K562 (cell line): ENCODE measurements around the gene CDC42EP5. TPM values are rescaled to one million over a fixed set of nuclear protein-coding genes. Genes with fewer than 3 reads are reported as not detected.

Experiments
- ATAC-seq: fragments of 200-7000 bp; cut with Tn5 transposase; 3 replicates; pipeline ENCODE4 v1.9.1; 2020; ENCODE audit warnings: moderate library complexity
- BruUV-seq: library from RNA; stranded (reverse); fragments of 400-500 nt; replicated peaks from 2 replicates; lab custom pipeline; 2021; lab: Mats Ljungman, UMichigan
- CTCF ChIA-PET: fragments of 300-600 bp; formaldehyde crosslinking; extraction: SDS; loops from one replicate; lab custom pipeline; 2021; ENCODE audit warnings: low intra/inter-chr PET ratio; lab: Yijun Ruan, JAX
- POLR2A ChIA-PET: fragments of 300-600, 350-650 bp; sonication (Branson Sonifier 250); formaldehyde crosslinking; extraction: SDS; loops from one replicate; lab custom pipeline; 2021; ENCODE audit warnings: antibody characterized with exemption, inconsistent platforms; lab: Yijun Ruan, JAX
- DNase-seq, 4 experiments: peaks; one replicate each; pipeline versions ENCODE4 v3.0.0 to v3.0.0-alpha.2; 2011 to 2018; ENCODE audit warnings: low spot score in 3 of 4, mixed read lengths in 3 of 4; ENCODE audit errors: extremely low read depth in 1 of 4
- FAIRE-seq: peaks from 2 replicates; lab custom pipeline; 2011; peaks lifted over from hg19 to GRCh38; lab: Jason Lieb, UNC
- H2AFZ ChIP-seq: 2 replicates; pipeline ENCODE4 v1.6.0; 2011; ENCODE audit warnings: low read depth, low read length, control low read depth, inconsistent platforms
- H3K27ac ChIP-seq: fragments of 200-600 bp; 3 replicates; pipeline ENCODE4 v1.8.0; 2011; ENCODE audit warnings: low read depth, mild to moderate bottlenecking, control low read depth, inconsistent platforms, low read length, moderate library complexity, mixed read lengths; ENCODE audit errors: extremely low read depth
- H3K27me3 ChIP-seq, 2 experiments: fragments of 300-600 bp in 1 of 2; 2 replicates in 1 of 2; 3 replicates in 1 of 2; pipeline versions ENCODE4 v1.6.0 to v1.8.0; 2011; ENCODE audit warnings: inconsistent platforms in 2 of 2, low read length in 2 of 2, mild to moderate bottlenecking in 1 of 2, mixed read lengths in 1 of 2, moderate library complexity in 1 of 2; ENCODE audit not compliant: control insufficient read depth in 2 of 2, insufficient read depth in 2 of 2
- H3K36me3 ChIP-seq: fragments of 300-600 bp; 3 replicates; pipeline ENCODE4 v1.8.0; 2011; ENCODE audit warnings: mild to moderate bottlenecking, low read length, inconsistent platforms; ENCODE audit not compliant: control insufficient read depth, insufficient read depth
- H3K4me1 ChIP-seq, 2 experiments: fragments of 200-600 bp in 1 of 2; replicated peaks in 1 of 2; 2 replicates in 1 of 2; 3 replicates in 1 of 2; pipeline versions ENCODE4 v1.5.1 to v1.8.0; 2011; ENCODE audit warnings: inconsistent platforms in 2 of 2, low read length in 2 of 2, mild to moderate bottlenecking in 1 of 2, mixed read lengths in 1 of 2, moderate library complexity in 1 of 2; ENCODE audit not compliant: control insufficient read depth in 2 of 2, insufficient read depth in 2 of 2
- H3K4me2 ChIP-seq: 2 replicates; pipeline ENCODE4 v1.6.1; 2011; ENCODE audit warnings: low read length, control low read depth, inconsistent platforms, mixed read lengths; ENCODE audit not compliant: insufficient read depth
- H3K4me3 ChIP-seq: fragments of 200-600 bp; sonication (generic), shearing (Covaris generic); 2 replicates; pipeline ENCODE4 v1.5.1; 2016; ENCODE audit warnings: control low read depth, inconsistent platforms
- H3K79me2 ChIP-seq: fragments of 200-600 bp; 3 replicates; pipeline ENCODE4 v1.8.0; 2011; ENCODE audit warnings: low read length, inconsistent platforms; ENCODE audit not compliant: control insufficient read depth, insufficient read depth
- H3K9ac ChIP-seq, 2 experiments: 2 replicates each; pipeline versions ENCODE4 v1.6.0 to v1.6.1; 2011; ENCODE audit warnings: low read depth in 2 of 2, low read length in 2 of 2, control low read depth in 1 of 2, inconsistent platforms in 1 of 2, mild to moderate bottlenecking in 1 of 2, mixed read lengths in 1 of 2; ENCODE audit not compliant: insufficient read depth in 1 of 2
- H3K9me1 ChIP-seq: one replicate; pipeline ENCODE4 v1.6.0; 2011; ENCODE audit warnings: inconsistent platforms, mild to moderate bottlenecking, low read length, moderate library complexity; ENCODE audit not compliant: control insufficient read depth, insufficient read depth
- H3K9me3 ChIP-seq: replicated peaks from 2 replicates; pipeline ENCODE4 v1.5.1; 2011; ENCODE audit warnings: low read depth, low read length, inconsistent platforms; ENCODE audit not compliant: control insufficient read depth, insufficient read depth
- H4K20me1 ChIP-seq: replicated peaks from 2 replicates; pipeline ENCODE4 v1.6.1; 2011; ENCODE audit warnings: low read length, inconsistent platforms, mixed read lengths; ENCODE audit not compliant: control insufficient read depth, insufficient read depth
- CHAMP1 ChIP-seq: fragments of 450-650 bp; IDR thresholded peaks from 2 replicates; pipeline ENCODE4 v1.6.1; 2016; ENCODE audit warnings: mild to moderate bottlenecking
- IRF2 ChIP-seq: sonication (generic); formaldehyde crosslinking; IDR thresholded peaks from 2 replicates; pipeline ENCODE4 v1.8.1; 2022; ENCODE audit warnings: mild to moderate bottlenecking, missing genetic modification reagents
- NFATC3 ChIP-seq: fragments of 450-650 bp; IDR thresholded peaks from 2 replicates; pipeline ENCODE4 v1.6.1; 2017; ENCODE audit warnings: mild to moderate bottlenecking
- TAF9B ChIP-seq: fragments of 450-650 bp; IDR thresholded peaks from 2 replicates; pipeline ENCODE4 v1.6.1; 2018; ENCODE audit warnings: mild to moderate bottlenecking; ENCODE audit not compliant: partially characterized antibody
- TSHZ1 ChIP-seq: fragments of 250-450 bp; sonication (Bioruptor Pico); IDR thresholded peaks from 2 replicates; pipeline ENCODE4 v1.4.0; 2020; ENCODE audit warnings: mild to moderate bottlenecking, moderate library complexity
- ZC3H11A ChIP-seq: IDR thresholded peaks from 2 replicates; pipeline ENCODE4 v1.6.1; 2012; ENCODE audit warnings: low read depth, low read length, improper control_type of control experiment
- ZC3H8 ChIP-seq: fragments of 450-650 bp; IDR thresholded peaks from 2 replicates; pipeline ENCODE4 v1.6.1; 2017
- ZNF212 ChIP-seq: fragments of 450-650 bp; formaldehyde crosslinking; IDR thresholded peaks from 2 replicates; pipeline ENCODE4 v1.4.0; 2020; ENCODE audit warnings: mild to moderate bottlenecking
- WGBS: fragments of 100-300 bp; shearing (Covaris generic); methylation state at CpG from one replicate; pipeline ENCODE4 v1.1.6; 2016; ENCODE audit warnings: low coverage, mixed read lengths; ENCODE audit not compliant: insufficient coverage; ENCODE audit errors: missing lambda C conversion rate; 5-methylcytosine and 5-hydroxymethylcytosine counted together
- in situ Hi-C: fragments of 300-500 bp; cut with MboI; formaldehyde crosslinking; loops from 4 replicates; pipeline ENCODE4 v1.15.0; 2018; ENCODE audit warnings: inconsistent platforms, mixed read lengths
- intact Hi-C: fragments of 100-400 bp; cut with micrococcal nuclease; formaldehyde crosslinking; loops from 2 replicates; pipeline ENCODE4 v1.14.2; 2022
- polyA plus RNA-seq, 8 experiments: library from polyadenylated mRNA; depleted of rRNA in 4 of 8; stranded (reverse) in 5 of 8; unstranded in 3 of 8; fragments of >200 nt; fragmentation: Nextera tagmentation in 2 of 8; fragmentation: Illumina TruSeq in 1 of 8; extraction: Ambion mirVana in 2 of 8; extraction: Trizol in 1 of 8; gene quantifications; 2 replicates each; pipeline versions ENCODE4 v1.2.1 to v1.2.3, GENCODE V29; 2011 to 2014; ENCODE audit warnings: inconsistent platforms in 1 of 8, missing spikeins in 1 of 8
- total RNA-seq, 7 experiments: library from RNA; depleted of rRNA in 6 of 7; stranded (reverse); fragments of >200 nt in 6 of 7; fragmentation: Illumina TruSeq in 2 of 7; extraction: Trizol in 2 of 7; gene quantifications; 2 replicates each; pipeline versions ENCODE4 v1.2.1 to v1.2.3, GENCODE V29; 2011 to 2021; ENCODE audit warnings: low replicate concordance in 1 of 7
- TF ChIP-seq, protein P1 (sequence below), 3 experiments: IDR thresholded peaks in 2 of 3; conservative IDR thresholded peaks in 1 of 3; 2 replicates each; pipeline ENCODE4 v1.5.1; 2011 to 2012; ENCODE audit warnings: low read length in 3 of 3, mild to moderate bottlenecking in 3 of 3, control low read depth in 2 of 3, improper control_type of control experiment in 1 of 3, inconsistent platforms in 1 of 3, low read depth in 1 of 3, mixed read lengths in 1 of 3, moderate library complexity in 1 of 3; ENCODE audit not compliant: insufficient read depth in 2 of 3
- TF ChIP-seq, protein P2 (sequence below): sonication (generic); formaldehyde crosslinking; IDR thresholded peaks from 2 replicates; pipeline ENCODE4 v1.8.0; 2022; ENCODE audit warnings: mild to moderate bottlenecking, missing genetic modification reagents

Gene CDC42EP5
- total and polyA plus RNA-seq, 9 of the 15 experiments (the other 6 are each of a cell fraction or from before 2014, with no cell fraction given): 0.15 to 0.38 TPM; not detected in 7

DNA sequence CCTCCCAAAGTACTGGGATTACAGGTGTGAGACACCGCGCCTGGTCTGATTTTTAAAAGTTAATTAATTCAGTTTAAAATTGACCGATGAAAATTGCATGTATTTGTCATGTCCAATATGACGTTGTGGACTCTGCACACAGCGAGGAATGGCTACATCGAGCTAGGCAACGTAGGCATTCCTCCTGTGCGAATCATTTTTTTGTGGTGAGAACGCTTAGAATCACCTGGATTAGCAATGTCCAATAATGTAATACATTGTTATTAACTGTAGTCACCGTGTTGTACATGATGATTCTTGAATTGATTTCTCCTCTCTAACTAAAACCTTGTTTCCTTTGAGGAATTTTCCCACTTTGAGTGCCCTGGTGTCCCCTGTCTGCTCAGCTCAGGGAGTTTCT lies 33.0 kb upstream of the CDC42EP5 start:
- no TSS peak for BruUV-seq
- in situ Hi-C loops (loop anchor here (5.0 kb wide), 1 partner anchor 144 kb away; the partner anchor contains the start of gene LAIR1), intact Hi-C loops (no loop called here)
- Histone ChIP-seq H3K4me2 (no peak overlapping the region), H3K27me3 (peaks cover 12 to 33% of the 10 kb centered on the region in 2 experiments), H3K27ac (no peak overlapping the region), H3K9ac (no peak overlapping the region), H3K4me1 (no peaks in the 10 kb centered on the region), H3K9me3 (no peaks in the 10 kb centered on the region), H3K79me2 (no peaks in the 10 kb centered on the region), H4K20me1 (no peaks in the 10 kb centered on the region; the same call in 1 of the 2 replicates), H3K9me1 (no peaks in the 10 kb centered on the region), H2AFZ (no peak overlapping the region), H3K4me3 (no peak overlapping the region), H3K36me3 (no peaks in the 10 kb centered on the region)
- ATAC-seq (no peak), DNase-seq (no peak), FAIRE-seq (no peak)
- CTCF ChIA-PET: no interaction called here
- TF ChIP-seq, protein P1, sequence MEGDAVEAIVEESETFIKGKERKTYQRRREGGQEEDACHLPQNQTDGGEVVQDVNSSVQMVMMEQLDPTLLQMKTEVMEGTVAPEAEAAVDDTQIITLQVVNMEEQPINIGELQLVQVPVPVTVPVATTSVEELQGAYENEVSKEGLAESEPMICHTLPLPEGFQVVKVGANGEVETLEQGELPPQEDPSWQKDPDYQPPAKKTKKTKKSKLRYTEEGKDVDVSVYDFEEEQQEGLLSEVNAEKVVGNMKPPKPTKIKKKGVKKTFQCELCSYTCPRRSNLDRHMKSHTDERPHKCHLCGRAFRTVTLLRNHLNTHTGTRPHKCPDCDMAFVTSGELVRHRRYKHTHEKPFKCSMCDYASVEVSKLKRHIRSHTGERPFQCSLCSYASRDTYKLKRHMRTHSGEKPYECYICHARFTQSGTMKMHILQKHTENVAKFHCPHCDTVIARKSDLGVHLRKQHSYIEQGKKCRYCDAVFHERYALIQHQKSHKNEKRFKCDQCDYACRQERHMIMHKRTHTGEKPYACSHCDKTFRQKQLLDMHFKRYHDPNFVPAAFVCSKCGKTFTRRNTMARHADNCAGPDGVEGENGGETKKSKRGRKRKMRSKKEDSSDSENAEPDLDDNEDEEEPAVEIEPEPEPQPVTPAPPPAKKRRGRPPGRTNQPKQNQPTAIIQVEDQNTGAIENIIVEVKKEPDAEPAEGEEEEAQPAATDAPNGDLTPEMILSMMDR (IDR thresholded peaks at IDR 0.05 in 2 of 3, conservative IDR thresholded peaks at IDR 0.05 in 1 of 3; ENCODE audit: insufficient read depth in 2 of 3, low read depth in 1 of 3, low read length in 3 of 3): no peak
- TF ChIP-seq, protein P2, sequence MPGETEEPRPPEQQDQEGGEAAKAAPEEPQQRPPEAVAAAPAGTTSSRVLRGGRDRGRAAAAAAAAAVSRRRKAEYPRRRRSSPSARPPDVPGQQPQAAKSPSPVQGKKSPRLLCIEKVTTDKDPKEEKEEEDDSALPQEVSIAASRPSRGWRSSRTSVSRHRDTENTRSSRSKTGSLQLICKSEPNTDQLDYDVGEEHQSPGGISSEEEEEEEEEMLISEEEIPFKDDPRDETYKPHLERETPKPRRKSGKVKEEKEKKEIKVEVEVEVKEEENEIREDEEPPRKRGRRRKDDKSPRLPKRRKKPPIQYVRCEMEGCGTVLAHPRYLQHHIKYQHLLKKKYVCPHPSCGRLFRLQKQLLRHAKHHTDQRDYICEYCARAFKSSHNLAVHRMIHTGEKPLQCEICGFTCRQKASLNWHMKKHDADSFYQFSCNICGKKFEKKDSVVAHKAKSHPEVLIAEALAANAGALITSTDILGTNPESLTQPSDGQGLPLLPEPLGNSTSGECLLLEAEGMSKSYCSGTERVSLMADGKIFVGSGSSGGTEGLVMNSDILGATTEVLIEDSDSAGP (CRISPR knock-in tag): no peak
- TF ChIP-seq ZC3H8: no peak
- no peak for TF ChIP-seq ZC3H11A
- no peak for TF ChIP-seq NFATC3
- no peak for TF ChIP-seq CHAMP1
- TF ChIP-seq TAF9B: no peak
- TF ChIP-seq ZNF212: no peak
- no peak for TF ChIP-seq TSHZ1 (CRISPR knock-in tag)
- TF ChIP-seq IRF2 (CRISPR knock-in tag): no peak
- POLR2A ChIA-PET: interaction anchor here (0.6 kb wide), 1 partner anchor 13 kb away, joined by 4 read pairs; no protein-coding TSS in a partner anchor
- 1% methylated on average over 10 of the region's 10 CpGs for WGBS
